Stimulated activated CD8-positive, alpha-beta memory T cell treated with anti-CD3 and anti-CD28 coated beads, Interleukin-2, amount 100 ng/mL, for 1 hour (primary cell): ENCODE data around the gene RHCG.
"Not testable (repeated sequence)": the region's sequence is repeated elsewhere in the genome, so short reads cannot be mapped to it uniquely, and the experiment has no call there.

Source experiments
- DNase-seq, 2 donors: peaks; one replicate each; pipeline ENCODE4 v3.0.0-alpha.2; 2020; ENCODE audit warnings: low read depth in 2 of 2

Gene RHCG

DNA sequence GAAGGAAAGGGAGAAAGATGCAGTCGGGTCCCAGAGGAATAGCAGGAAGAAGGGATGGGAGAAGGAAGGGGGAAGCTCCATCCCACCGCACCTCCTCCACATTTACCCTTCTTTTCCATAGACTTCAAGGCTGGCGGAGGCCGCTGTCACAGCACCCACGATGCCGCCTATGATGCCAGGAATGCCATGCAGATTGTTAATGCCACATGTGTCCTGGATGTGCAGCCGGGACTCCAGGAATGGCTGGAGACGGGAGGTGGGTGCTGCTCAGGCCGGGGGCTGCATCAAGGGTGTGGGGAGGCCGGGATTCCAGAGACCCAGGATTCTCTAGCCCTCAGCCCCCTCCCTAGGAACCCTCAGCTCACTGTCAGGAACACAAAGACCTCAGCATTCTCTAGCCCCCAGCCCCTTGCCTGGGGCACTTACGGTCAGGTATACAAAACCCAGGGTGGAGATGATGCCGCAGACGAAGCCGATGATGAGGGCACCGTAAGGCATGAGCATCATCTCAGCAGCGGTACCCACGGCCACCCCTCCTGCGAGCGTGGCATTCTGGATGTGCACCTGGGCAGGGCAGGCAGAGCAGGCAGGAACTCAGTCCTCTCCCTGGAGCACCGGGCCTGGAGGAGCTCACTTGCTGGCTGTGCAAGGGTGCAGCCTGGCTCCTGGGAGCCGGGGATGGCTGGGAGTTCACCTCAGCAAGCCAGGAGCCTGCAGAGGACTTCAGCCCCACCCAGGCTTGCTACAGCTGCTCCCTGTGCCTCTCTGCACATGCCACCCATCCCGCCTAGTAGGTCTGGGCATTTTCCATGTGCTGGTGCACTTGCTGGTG lies 18.8 kb downstream of the RHCG start:
- DNase-seq = no peak

DNA sequence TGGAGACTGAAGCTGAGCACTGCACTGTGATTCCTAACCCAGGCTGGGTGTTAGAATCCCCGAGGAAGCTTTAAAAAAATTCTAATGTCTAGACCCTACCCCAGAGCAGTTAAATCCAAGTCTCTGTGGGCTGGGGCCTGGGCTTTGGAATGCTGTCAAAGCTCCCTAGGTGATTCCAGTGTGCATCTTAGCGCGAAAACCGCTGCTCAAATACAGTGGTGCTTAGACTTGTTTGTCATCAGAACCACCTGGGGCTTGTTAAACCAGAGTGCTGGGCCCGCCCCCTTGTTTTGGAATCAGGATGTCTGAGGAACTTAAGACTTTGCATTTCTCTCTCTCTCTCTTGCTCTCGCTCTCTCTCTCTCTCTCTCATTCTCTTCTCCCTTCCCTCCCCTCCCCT lies 20.7 kb downstream of the RHCG start:
- DNase-seq = no peak

DNA sequence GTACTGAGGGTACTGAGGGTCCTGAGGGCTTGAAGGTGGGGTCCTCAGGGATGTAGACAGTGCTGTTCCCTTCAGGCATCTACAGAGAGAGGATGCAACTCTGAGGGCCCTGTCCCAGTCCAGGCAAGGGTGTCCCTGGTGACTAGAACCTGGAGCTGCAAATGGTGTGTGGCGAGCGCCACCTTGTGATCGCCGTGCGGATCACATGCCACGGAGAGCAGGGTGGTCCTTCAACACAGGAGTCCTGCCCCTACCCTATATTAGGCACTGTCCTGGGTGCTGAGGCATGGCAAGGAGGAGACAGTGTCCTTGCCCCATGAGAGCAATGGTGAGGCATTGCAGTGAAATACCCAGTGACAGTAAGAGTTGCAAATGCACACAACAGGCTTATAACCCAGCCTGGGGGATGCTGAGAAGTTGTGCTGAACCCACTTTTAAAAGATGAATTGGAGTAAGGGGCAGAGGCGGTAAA lies 23.6 kb downstream of the RHCG start:
- DNase-seq = no peak

DNA sequence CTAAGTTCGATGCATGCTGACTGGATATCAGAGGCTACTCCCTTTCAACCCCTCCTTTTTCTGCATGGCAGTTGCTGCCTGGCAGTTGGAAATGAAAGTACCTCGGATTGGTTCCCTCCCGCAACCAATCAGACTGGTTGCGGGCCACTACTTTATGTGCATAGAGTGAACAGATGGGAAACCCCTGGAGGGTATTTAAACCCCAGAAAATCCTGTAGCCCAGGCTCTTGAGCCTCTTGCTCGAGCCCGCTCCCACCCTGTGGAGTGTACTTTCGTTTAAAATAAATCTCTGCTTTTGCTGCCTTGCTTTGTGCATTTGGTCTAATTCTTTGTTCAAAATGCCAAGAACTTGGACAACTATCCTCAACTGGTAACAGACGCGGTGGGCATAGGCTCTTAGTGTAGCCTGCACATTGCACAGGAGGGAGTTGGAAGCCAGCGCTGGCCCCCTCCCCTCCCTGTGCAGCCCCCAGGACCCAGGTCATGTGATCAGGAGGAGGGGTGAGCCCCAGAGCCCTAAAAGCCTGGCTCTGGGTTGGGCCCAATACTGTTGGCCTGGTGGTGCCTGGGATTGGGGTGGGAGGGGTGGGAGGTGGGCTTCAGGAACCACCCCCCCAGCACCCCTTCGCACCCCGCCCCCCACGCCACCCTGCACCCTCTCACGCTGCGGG lies 26.8 kb downstream of the RHCG start:
- DNase-seq = no peak

DNA sequence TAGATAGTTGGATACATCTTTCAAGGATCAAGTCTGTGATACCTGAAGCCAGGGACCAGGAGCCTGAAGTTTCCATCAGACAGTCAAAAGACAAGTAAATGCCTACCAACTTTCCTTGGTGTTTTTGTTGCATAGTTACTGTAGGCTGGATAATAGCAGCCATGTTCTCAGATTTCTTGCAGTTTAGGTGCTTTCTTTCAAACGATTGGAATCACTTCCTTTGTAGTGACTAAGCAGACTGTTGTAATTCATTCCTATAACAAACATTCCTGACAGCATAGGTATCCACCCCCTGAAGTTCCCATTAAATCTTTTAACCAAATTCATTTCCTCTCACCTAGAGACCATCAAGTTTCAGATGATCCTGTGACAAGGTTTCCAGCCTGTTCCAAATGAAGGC lies 27.6 kb downstream of the RHCG start:
- not testable (repeated sequence) for DNase-seq

DNA sequence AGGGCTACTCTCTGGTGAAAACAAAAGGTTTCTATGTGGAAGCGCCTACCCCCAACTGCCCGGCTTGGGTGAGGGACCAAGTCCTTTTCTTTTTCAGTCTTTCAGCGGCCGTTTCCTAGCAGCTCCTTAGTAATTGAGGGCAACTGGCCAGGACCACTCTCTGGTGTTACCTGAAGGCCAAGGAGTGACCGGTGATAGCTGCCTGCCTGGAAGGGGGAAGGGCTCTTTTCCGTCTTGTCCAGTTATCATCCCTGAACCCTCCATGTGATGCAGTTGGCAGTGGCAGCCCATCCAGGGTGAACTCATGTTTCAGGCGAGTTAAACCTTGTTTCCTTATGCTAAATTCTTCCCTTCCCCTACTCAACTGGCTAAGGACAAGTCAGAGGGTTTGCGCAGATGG lies 33.3 kb downstream of the RHCG start:
- DNase-seq = no peak

DNA sequence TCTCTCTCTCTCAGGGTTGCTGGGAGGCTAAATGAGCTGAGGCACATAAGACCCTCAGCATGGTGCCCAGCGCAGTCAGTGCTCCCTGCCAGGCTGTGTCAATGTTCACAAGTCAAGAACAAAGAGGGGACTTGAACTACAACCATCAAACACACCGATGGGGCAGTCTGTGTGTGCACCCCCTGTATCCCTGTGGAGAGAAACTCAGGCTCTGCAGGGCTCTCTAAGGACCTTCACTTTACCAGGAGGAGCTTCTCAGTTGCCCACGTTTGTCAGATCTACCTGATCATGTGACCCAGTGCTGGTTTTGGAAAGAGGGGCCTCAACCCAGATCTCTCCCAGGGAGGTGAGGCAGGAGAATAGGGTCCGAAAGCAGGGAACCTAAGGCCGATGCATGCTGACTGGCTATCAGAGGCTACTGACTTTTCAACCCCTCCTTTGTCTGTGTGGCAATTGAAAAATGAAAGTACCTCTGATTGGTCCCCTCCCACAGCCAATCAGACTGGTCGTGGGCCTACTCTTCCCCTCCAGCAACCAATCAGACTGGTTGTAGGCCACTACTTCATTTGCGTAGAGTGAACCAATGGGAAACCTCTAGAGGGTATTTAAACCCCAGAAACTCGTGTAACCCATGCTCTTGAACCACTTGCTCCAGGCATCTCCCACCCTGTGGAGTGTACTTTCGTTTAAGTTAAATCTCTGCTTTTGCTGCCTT lies 34.0 kb downstream of the RHCG start:
- no peak for DNase-seq

DNA sequence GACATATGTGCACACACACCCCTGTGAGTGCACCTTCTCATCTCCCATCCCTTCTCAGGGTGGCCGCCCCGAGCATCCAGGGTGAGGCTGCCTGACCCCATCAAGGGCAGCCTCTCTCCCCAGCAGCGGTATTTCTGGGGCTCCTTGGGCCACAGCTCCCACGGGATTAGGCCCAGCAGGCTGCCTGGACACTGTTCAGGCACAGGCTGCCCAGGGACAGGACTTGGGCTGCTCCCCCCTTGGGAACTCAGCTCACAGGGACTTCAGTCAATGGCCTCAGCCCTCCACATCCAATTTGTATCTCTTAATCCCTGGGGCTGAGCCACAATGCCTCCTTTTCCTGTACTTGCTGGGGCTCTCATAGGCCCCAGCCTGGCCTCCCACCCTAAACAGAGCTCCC lies 35.0 kb downstream of the RHCG start:
- no peak for DNase-seq

DNA sequence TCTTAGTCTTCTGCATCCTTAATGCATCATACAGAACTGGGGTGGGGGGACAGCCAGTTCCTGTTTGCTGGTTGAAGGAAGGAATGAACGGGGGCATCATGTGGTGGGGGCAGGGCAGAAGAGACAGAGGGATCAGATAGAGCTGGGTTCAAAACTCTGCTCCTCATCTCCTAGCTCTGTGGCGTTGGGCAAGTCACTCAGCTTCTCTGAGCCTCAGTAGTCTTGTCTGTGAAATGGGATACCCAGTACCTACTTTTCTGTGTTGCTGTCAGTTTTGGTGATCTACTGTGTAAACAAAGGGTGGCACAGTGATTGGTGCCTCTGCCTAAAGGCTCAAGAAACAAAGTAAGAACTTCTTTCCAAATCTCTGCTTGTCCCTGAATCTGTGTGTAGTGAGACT lies 36.3 kb downstream of the RHCG start:
- no peak for DNase-seq

DNA sequence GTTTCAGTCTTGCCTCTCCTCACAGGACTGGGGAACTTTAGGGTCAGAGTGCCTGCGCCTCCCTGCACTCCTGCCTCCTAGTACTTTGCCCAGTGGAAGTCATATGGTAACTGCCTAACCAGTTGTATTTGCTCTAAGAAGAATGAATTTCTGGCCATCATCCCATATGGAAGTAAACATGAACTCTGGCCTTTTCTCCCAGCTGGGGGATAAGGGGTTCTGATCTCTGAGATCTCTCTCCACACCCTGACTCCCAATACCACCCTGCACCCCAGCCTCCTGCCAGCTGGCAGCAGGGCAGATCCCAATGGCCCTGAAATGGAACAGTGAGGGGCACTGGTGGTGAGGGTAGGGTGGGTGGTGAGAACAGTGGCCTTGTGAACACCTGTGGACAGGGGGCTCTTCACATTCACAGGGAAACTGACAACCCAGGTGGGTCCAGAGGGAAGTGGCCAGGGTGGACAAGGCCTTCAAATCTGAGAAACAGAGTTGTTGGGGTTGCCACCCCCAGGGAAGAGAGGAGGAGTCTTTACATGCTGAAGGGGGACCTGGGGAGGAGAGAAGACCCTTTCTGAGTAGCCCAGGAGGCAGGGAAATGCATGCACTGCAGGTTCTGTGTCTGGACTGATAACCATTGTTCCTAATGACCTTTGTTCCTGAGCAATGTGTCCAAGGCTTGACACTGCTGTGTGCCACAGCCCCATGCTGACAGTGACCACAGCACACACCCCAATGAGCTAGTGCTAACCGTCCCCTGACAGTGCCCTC lies 36.9 kb downstream of the RHCG start:
- DNase-seq = no peak

DNA sequence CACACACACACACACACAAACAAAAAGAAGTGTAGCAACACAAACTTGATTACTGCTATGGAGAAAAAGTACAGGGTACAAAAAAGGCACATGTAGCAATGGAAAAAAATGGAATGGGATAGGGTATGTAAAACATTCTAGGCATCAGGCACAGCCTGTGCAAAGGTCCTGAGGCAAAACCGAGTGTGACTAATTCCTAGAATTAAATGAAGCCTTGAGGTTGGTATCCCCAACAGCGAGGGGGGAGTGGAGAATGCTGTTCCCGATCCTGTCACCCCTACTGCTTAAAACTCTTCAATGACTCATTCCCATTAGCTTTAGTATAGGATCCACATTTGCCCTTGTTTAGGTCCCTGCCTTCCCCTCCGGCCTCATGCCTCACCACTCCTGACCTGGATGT lies 37.9 kb downstream of the RHCG start:
- DNase-seq = no peak

DNA sequence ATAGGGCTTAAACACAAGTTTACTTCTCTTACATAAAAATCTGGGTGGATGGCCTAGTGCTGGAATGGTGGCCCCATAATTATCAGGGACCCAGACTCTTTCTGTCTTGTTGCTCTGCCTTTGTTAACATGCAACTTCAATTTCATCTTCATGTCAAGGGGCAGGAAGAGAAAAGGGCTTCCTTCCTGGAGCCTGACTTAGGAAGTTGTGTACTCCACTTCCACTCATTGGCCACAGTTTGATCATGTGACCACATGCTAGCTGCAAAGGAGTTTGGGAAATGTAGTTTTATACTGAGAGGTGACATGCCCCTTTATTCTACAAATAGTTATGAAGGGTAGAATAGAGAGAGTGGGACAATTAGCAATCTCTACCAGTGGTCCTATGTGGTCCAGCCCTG lies 39.3 kb downstream of the RHCG start:
- DNase-seq = no peak

DNA sequence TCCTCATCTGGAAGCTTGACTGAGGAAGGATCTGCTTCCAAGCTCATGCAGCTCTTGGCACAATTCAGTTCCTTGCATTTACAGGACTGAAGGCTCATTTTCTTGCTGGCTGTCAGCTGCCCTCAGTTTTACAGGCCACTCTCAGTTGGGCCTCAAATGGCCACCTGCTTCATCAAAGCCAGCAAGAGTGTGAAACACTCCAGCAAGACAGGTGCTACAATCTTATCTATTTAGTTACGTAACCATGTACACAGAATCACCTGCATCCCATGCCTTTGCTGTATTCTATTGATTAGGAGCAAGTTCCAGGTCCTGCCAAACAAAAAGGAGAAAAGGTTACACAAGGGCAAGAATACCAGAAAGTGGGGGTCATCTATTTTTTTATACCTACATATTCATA lies 40.8 kb downstream of the RHCG start:
- DNase-seq = no peak

DNA sequence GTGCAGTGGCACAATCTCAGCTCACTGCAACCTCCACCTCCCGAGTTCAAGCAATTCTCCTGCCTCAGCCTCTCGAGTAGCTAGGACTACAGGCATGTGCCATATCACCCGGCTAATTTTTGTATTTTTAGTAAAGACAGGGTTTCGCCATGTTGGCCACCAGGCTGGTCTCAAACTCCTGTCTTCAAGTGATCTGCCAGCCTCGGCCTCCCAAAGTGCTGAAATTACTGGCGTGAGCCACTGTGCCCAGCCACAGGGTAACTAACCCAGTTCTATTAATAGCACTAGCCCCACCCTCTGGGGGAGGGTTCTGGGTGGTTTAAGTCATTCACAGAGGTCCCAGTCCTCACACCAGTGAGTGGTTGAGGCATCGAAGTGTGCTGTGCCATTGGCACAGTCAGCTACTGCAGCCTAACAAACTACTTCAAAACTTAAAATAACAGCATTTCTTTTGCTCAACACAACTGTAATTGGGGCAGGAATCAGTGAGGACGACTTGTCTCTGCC lies 44.0 kb downstream of the RHCG start:
- DNase-seq = no peak

DNA sequence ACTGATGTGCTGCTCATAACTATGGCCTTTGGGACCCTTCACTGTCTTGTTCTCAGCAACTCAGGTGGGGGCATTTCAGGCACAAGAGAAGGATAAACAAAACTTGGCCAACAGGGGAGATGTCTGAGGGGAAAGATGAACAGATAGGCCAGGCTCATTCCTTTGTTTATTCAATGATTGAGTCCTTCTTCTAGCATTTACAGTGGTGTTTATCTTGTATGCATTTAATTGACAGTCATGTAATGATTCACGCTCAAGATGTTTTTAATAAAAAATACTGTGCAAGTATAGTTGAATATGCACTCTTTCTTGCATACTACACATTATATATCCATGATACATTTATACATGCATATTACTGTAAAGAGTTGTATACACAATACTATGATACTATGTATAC lies 44.5 kb downstream of the RHCG start:
- DNase-seq = no peak

DNA sequence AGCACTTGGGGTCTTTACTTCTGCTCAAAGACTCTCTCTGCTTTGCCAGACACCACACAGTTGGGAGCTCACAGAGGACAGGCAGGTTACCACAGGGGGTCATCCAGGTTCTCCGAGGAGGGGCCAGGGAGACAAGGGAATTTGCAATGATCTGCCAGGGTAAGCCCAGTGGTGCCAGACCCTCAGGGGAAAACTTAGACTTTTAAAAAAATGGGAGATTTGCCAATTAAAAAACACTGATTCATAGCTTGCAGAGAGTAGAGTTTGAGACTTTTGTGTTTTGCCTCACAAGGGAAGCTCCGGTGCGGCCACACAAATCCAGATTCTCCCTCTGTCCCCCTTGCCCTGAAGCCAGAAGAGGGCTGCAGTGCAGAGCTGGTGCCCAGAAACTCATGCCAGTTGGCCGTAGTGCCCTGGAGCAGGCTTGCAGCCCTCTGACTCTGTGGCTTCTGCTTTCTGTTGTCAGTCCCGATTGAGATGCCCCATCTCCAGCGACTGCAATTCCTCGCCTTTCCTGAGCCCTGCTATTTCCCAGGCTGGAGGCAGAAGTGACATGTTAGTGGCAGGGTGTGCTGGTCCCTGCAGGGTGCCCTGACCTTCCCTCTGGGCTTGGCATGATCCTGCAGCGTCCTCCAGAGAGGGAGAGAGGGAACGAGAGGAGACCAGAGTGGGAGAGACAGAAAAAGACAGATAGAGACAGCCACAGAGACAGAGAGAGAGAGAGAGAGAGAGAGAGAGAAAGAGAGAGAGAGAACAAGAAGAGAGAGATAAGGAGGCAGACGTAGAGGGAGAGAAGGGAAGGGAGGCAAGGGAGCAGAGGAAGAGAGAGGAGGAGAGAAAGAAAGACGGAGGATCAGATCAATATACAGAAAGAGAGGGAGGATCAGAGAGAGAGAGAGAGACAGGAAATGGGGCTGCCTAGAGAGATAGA lies 46.0 kb downstream of the RHCG start:
- DNase-seq = no peak

DNA sequence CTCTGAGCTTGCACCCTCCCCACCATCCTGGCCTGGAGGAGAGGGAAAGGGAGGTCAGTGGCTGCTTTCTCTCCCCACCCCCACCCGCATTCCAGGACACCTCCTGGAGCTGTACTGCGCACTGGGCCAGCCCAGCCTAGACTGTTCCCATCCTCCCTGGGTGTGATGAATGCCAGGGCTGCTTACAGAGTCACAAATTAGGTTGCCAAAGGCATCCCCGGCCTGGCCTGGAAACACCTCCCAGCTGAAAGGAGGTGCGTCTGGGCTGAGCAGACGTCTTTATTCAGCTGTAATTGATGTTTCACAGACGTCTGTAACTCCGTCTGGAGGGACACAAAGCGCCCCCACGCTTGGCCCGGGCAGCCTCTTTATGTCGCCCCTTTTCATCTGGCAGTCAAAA lies 47.6 kb downstream of the RHCG start:
- DNase-seq = no peak

DNA sequence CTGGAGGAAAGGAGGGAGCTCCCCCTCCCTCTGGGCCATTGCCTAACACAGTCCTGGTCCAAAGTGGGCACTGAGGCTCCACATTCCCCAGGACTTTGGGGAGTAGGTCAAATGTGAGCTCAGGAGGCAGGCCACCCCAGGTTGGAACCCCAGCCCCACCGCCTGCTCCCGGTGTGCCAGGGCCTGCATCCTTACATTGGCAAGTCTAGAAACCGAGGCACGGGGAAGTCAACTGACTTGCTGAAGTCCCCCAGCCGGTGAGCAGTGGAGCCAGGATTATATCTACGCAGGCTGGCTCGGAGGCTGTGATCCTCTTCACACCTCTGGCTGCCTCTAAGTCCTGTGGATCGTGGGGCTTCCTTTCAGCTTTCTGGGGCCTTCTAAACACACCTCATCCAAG lies 48.7 kb downstream of the RHCG start:
- no peak for DNase-seq

DNA sequence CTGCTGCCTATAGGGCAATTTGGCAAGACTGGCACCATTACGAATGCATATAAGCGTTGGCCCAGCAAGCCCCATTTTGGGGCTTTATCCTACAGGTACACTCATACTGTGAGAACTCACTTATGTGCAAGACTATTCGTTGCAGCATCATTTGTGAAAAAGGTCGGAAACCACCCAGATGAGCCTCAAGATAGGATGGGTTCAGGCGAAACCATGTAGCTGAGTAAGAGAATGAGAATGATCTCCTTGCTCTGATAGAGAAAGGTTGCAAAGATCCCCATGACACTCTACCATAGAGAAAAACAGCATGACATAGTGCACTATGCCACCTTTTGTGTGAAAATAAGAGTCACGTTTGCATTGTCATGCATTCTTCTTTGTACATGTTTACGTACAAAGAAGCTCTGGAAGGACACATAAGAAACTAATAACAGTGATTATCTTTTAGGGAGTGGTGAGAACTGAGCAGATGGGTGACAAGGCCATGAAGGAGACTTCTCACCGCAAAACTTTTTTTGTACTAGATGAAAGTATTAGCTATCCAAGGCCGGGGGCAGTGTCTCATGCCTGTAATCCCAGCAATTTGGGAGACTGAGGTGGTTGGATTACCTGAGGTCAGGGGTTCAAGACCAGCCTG lies 50.0 kb downstream of the RHCG start:
- DNase-seq = no peak

DNA sequence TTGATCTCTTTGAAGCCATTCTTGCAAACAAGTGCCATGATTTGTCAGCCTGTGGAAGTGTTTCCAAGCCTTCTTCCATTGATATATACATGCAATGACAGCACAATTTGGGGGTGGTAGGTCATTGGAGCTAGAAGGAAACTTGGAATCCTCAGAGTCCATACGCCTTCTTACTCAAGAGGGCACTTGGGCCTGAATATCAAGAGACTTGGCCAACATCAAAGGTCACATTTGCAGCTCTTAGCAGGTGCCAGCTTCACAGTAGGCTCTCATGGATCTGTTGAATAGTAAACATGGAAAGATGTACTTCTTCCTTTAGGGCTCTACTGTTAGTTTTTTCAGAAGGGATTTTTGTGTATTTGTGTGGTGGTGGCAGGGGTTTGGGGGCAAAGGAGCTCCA lies 50.9 kb downstream of the RHCG start:
- no peak for DNase-seq
